ENCODE results near the gene PLEKHA4. TPM values are rescaled to one million over a fixed set of nuclear protein-coding genes. Genes with fewer than 3 reads are reported as not detected.

Gene PLEKHA4
- total and polyA plus RNA-seq, 10 of the 15 experiments (the other 5 are each of a cell fraction or from before 2014, with no cell fraction given) = 0.13 to 10.0 (median 6.4) TPM; not detected in 1

GRCh38 chr19:48906324-48906723 is 37.9 kb upstream of the PLEKHA4 start:
- DNase-seq (ENCODE audit: low read depth, low spot score) (no peak), FAIRE-seq (no peak), ATAC-seq (no peak)
- H4K20me1 ChIP-seq (ENCODE audit: control insufficient read depth, insufficient read depth) = no peaks in the 10 kb centered on the region
- ChIA-PET CTCF (no interaction called here), POLR2A (interaction anchor here (0.7 kb wide), 1 partner anchor 485 kb away, joined by 4 read pairs; no protein-coding TSS in a partner anchor), SMC1A (ENCODE audit: uncharacterized antibody, unreplicated experiment) (no interaction called here), RAD21 (ENCODE audit: unreplicated experiment) (no interaction called here)
- intact Hi-C loops (cut with micrococcal nuclease; ENCODE audit: unreplicated experiment) (no loop called here), in situ Hi-C loops (cut with MboI) (no loop called here)
- no TSS peak for BruUV-seq (replicated peaks)
- no peak overlapping the region for H2AFZ ChIP-seq (ENCODE audit: control insufficient read depth, low read depth, low read length)
- H3K79me2 ChIP-seq (ENCODE audit: control insufficient read depth, insufficient read depth, low read length) = peaks cover 2% of the 10 kb centered on the region; the same call in 1 of the 2 replicates
- peaks cover 3 to 13% of the 10 kb centered on the region in 2 experiments for H3K36me3 ChIP-seq (ENCODE audit: control insufficient read depth in 2 of 2, insufficient read depth in 2 of 2, low read length in 1 of 2)
- H3K9me3 ChIP-seq (replicated peaks; ENCODE audit: control insufficient read depth, insufficient read depth, low read length) = no peaks in the 10 kb centered on the region; the same call in 1 of the 3 replicates
- no peaks in the 10 kb centered on the region for H3K27me3 ChIP-seq (replicated peaks in 1 of 2; ENCODE audit: control insufficient read depth in 2 of 2, insufficient read depth in 2 of 2, low read length in 1 of 2)
- WGBS (ENCODE audit: insufficient coverage, insufficient replicate concordance, low lambda C conversion rate, missing lambda C conversion rate) = 92% methylated on average over 10 of the region's 10 CpGs
- H3K4me1 ChIP-seq (ENCODE audit: control insufficient read depth, insufficient read depth, low read length) = peaks cover 6% of the 10 kb centered on the region
- H3K4me2 ChIP-seq (ENCODE audit: control insufficient read depth, insufficient read depth) = no peak overlapping the region
- no peak overlapping the region for H3K9ac ChIP-seq (ENCODE audit: control insufficient read depth, insufficient read depth, low read length)
- H3K4me3 ChIP-seq = no peak overlapping the region
- no peak overlapping the region for H3K27ac ChIP-seq (ENCODE audit: control insufficient read depth, insufficient read depth)
- no peak for TF ChIP-seq E2F8 (IDR thresholded peaks at IDR 0.05; ENCODE audit: low read depth, partially characterized antibody)
- TF ChIP-seq PML (IDR thresholded peaks at IDR 0.05; ENCODE audit: low read length) = no peak
- TF ChIP-seq SRF (IDR thresholded peaks at IDR 0.05; ENCODE audit: low read depth in 2 of 2, low read length in 2 of 2) = no peak
- TF ChIP-seq, protein P1, sequence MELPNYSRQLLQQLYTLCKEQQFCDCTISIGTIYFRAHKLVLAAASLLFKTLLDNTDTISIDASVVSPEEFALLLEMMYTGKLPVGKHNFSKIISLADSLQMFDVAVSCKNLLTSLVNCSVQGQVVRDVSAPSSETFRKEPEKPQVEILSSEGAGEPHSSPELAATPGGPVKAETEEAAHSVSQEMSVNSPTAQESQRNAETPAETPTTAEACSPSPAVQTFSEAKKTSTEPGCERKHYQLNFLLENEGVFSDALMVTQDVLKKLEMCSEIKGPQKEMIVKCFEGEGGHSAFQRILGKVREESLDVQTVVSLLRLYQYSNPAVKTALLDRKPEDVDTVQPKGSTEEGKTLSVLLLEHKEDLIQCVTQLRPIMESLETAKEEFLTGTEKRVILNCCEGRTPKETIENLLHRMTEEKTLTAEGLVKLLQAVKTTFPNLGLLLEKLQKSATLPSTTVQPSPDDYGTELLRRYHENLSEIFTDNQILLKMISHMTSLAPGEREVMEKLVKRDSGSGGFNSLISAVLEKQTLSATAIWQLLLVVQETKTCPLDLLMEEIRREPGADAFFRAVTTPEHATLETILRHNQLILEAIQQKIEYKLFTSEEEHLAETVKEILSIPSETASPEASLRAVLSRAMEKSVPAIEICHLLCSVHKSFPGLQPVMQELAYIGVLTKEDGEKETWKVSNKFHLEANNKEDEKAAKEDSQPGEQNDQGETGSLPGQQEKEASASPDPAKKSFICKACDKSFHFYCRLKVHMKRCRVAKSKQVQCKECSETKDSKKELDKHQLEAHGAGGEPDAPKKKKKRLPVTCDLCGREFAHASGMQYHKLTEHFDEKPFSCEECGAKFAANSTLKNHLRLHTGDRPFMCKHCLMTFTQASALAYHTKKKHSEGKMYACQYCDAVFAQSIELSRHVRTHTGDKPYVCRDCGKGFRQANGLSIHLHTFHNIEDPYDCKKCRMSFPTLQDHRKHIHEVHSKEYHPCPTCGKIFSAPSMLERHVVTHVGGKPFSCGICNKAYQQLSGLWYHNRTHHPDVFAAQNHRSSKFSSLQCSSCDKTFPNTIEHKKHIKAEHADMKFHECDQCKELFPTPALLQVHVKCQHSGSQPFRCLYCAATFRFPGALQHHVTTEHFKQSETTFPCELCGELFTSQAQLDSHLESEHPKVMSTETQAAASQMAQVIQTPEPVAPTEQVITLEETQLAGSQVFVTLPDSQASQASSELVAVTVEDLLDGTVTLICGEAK (IDR thresholded peaks at IDR 0.05; ENCODE audit: borderline replicate concordance) = no peak
- no peak for TF ChIP-seq GATAD2B (conservative IDR thresholded peaks at IDR 0.05; ENCODE audit: low read depth)
- no peak for TF ChIP-seq BCL11A (IDR thresholded peaks at IDR 0.05; ENCODE audit: low read depth, low read length)
- no peak for TF ChIP-seq CBX3 (IDR thresholded peaks at IDR 0.05; ENCODE audit: borderline replicate concordance, low read depth)
- no peak for TF ChIP-seq RELA (IDR thresholded peaks at IDR 0.05; ENCODE audit: borderline replicate concordance, partially characterized antibody)
- TF ChIP-seq ZBTB4 (CRISPR knock-in tag; IDR thresholded peaks at IDR 0.05) = no peak
- TF ChIP-seq FOXK2 (IDR thresholded peaks at IDR 0.05) = no peak
- TF ChIP-seq BHLHE40 (IDR thresholded peaks at IDR 0.05; ENCODE audit: borderline replicate concordance in 1 of 2, low read depth in 2 of 2, low read length in 1 of 2) = no peak
- TF ChIP-seq POU2F2 (IDR thresholded peaks at IDR 0.05; ENCODE audit: borderline replicate concordance, low read depth, low read length) = no peak
